Sigmoid colon (tissue), 4 donors: ENCODE measurements around the gene GRM7.

ENCODE experiments used
- EP300 ChIP-seq, 4 donors: sonication (generic); formaldehyde crosslinking; IDR thresholded peaks; one replicate each; pipeline ENCODE4 v1.6.1; 2017; ENCODE audit warnings: antibody characterized with exemption in 4 of 4
- POLR2A ChIP-seq, 2 donors: fragments of 450-650 bp; IDR thresholded peaks; one replicate each; pipeline ENCODE4 v1.6.1; 2016; ENCODE audit warnings: antibody characterized with exemption in 2 of 2, mild to moderate bottlenecking in 2 of 2, moderate library complexity in 2 of 2
- POLR2AphosphoS5 ChIP-seq, 4 donors: sonication (generic); formaldehyde crosslinking; IDR thresholded peaks; one replicate each; pipeline ENCODE4 v1.6.1; 2017; ENCODE audit warnings: antibody characterized with exemption in 4 of 4
- TF ChIP-seq, protein P1 (sequence below), 4 experiments: fragments of 450-650 bp in 3 of 4; fragments of 200-600 bp in 1 of 4; IDR thresholded peaks; one replicate each; pipeline ENCODE4 v1.5.1; 2016 to 2019; ENCODE audit warnings: antibody characterized with exemption in 4 of 4, mild to moderate bottlenecking in 3 of 4, moderate library complexity in 2 of 4

DNA sequence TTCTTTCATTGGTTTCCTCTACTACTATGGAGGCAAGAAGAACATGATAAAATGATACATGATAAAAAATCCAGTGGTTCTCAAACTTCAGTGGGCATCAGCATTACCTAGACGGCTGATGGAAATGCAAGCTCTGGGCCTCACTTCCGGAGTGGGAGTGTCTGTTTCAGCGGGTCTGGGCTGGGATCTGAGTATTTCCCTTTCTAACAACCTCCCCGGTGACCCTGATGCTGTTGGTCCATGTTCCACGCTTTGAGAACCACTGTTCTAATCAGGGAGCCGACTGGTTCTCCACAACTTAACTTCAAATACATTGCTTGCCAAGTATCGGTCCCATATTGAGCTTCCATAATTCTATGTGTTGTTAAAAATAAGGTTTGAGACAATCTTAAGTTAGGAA is 928.4 kb downstream of the GRM7 start:
- TF ChIP-seq, protein P1, sequence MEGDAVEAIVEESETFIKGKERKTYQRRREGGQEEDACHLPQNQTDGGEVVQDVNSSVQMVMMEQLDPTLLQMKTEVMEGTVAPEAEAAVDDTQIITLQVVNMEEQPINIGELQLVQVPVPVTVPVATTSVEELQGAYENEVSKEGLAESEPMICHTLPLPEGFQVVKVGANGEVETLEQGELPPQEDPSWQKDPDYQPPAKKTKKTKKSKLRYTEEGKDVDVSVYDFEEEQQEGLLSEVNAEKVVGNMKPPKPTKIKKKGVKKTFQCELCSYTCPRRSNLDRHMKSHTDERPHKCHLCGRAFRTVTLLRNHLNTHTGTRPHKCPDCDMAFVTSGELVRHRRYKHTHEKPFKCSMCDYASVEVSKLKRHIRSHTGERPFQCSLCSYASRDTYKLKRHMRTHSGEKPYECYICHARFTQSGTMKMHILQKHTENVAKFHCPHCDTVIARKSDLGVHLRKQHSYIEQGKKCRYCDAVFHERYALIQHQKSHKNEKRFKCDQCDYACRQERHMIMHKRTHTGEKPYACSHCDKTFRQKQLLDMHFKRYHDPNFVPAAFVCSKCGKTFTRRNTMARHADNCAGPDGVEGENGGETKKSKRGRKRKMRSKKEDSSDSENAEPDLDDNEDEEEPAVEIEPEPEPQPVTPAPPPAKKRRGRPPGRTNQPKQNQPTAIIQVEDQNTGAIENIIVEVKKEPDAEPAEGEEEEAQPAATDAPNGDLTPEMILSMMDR (IDR thresholded peaks at IDR 0.05), result no peak
- TF ChIP-seq POLR2A (IDR thresholded peaks at IDR 0.05) (no peak), POLR2AphosphoS5 (IDR thresholded peaks at IDR 0.05) (no peak), EP300 (IDR thresholded peaks at IDR 0.05) (no peak)
